ENCODE measurements around the gene ATP9A. TPM values are rescaled to one million over a fixed set of nuclear protein-coding genes. Genes with fewer than 3 reads are reported as not detected.

ATP9A gene
- total and polyA plus RNA-seq, 2 of the 4 experiments (the other 2 are of a cell fraction) = 10.6 to 22.4 TPM

GRCh38 chr20:51650685-51651134, 117.5 kb downstream of the ATP9A start:
- dilution Hi-C loops (cut with HindIII; ENCODE audit: low sequenced_read_pairs, unreplicated experiment) = no loop called here
- peak overlapping the region; percentile 7; the same call in 1 of the 2 replicates for H3K4me2 ChIP-seq (ENCODE audit: low read depth, low read length)

More at GRCh38 chr20:51650685-51651134, 117.5 kb downstream of the ATP9A start:
- H2BK15ac ChIP-seq (ENCODE audit: low read depth, low read length) = 0 out of 3 replicates have a peak overlapping the region, but pooled peaks have one; percentile 29
- peak; percentile 78 for DNase-seq
- intact Hi-C loops (cut with micrococcal nuclease) (no loop called here), in situ Hi-C loops (cut with MboI; ENCODE audit: low sequenced_read_pairs) (no loop called here)
- peak overlapping the region; percentile 1; the same call in 1 of the 2 replicates for H4K5ac ChIP-seq (ENCODE audit: low read depth, low read length)
- peak; percentile 69 for ATAC-seq (ENCODE audit: low read depth)
- peaks cover 4% of the 10 kb centered on the region for H3K9me1 ChIP-seq (ENCODE audit: insufficient read depth, low read length)
- peaks cover 2 to 32% of the 10 kb centered on the region in 2 experiments; a peak in 2 of 4 replicates for H3K79me1 ChIP-seq (ENCODE audit: low read depth in 1 of 2, low read length in 2 of 2)
- no peak overlapping the region for H3K27ac ChIP-seq (ENCODE audit: insufficient read depth, low read length)
- no CpG with 5 or more reads among the region's 5 CpGs for WGBS, 2 experiments (ENCODE audit: extremely low coverage in 2 of 2, insufficient read length in 1 of 2)
- no peaks in the 10 kb centered on the region; the same call in 1 of the 2 replicates for H4K20me1 ChIP-seq (ENCODE audit: insufficient read depth, low read length)
- no peak overlapping the region for H2AK9ac ChIP-seq (replicated peaks; ENCODE audit: low read depth, low read length, poor library complexity)
- peak overlapping the region; percentile 45; the same call in 1 of the 2 replicates for H3K4ac ChIP-seq (ENCODE audit: low read depth, low read length)
- H2AK5ac ChIP-seq (ENCODE audit: low read depth, low read length) = peak overlapping the region; percentile 81
- H3K36me3 ChIP-seq (ENCODE audit: control insufficient read depth, insufficient read depth, low read length) = peaks cover 7% of the 10 kb centered on the region; the same call in 1 of the 2 replicates
- peaks cover 3% of the 10 kb centered on the region; the same call in 1 of the 2 replicates for H3K4me1 ChIP-seq (ENCODE audit: control insufficient read depth, insufficient read depth, low read length)
- 0 out of 2 replicates have a peak overlapping the region, but pooled peaks have one; percentile 46 for H2BK20ac ChIP-seq (ENCODE audit: low read depth, low read length)
- peak overlapping the region; percentile 20; the same call in 1 of the 2 replicates for H3K23ac ChIP-seq (ENCODE audit: low read depth, low read length)
- peak overlapping the region; percentile 33 for H2BK120ac ChIP-seq (ENCODE audit: low read depth, low read length)
- no peak overlapping the region for H2AFZ ChIP-seq (replicated peaks; ENCODE audit: low read length, poor library complexity)
- no peak overlapping the region for H3K4me3 ChIP-seq (ENCODE audit: insufficient read depth, low read depth, low read length)
- no peaks in the 10 kb centered on the region for H3K9me3 ChIP-seq (ENCODE audit: control insufficient read depth, insufficient read depth, low read length)
- peak overlapping the region; percentile 5 to 68; a peak in 1 of 4 replicates for H4K8ac ChIP-seq (ENCODE audit: low read depth in 2 of 2, low read length in 2 of 2)
- peak overlapping the region; percentile 50 for H3K14ac ChIP-seq (replicated peaks; ENCODE audit: low read depth, low read length)
- H3K27me3 ChIP-seq (ENCODE audit: control insufficient read depth, insufficient read depth, low read length) = no peaks in the 10 kb centered on the region
- CTCF ChIA-PET = no interaction called here
- TF ChIP-seq, protein P1, sequence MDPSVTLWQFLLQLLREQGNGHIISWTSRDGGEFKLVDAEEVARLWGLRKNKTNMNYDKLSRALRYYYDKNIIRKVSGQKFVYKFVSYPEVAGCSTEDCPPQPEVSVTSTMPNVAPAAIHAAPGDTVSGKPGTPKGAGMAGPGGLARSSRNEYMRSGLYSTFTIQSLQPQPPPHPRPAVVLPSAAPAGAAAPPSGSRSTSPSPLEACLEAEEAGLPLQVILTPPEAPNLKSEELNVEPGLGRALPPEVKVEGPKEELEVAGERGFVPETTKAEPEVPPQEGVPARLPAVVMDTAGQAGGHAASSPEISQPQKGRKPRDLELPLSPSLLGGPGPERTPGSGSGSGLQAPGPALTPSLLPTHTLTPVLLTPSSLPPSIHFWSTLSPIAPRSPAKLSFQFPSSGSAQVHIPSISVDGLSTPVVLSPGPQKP (IDR thresholded peaks at IDR 0.05; ENCODE audit: borderline replicate concordance, low read depth, low read length) = no peak
- TF ChIP-seq CEBPB (IDR thresholded peaks at IDR 0.05; ENCODE audit: low read depth, low read length) (peak; percentile 51), NFE2L2 (IDR thresholded peaks at IDR 0.05; ENCODE audit: low read depth, low read length) (peak; percentile 48), POLR2A (IDR thresholded peaks at IDR 0.05; ENCODE audit: low read depth, low read length) (no peak), CHD1 (IDR thresholded peaks at IDR 0.05; ENCODE audit: low read depth, low read length) (no peak), FOS (IDR thresholded peaks at IDR 0.05; ENCODE audit: low read depth, low read length) (no peak), SMC3 (IDR thresholded peaks at IDR 0.05; ENCODE audit: low read depth, low read length) (no peak), RCOR1 (IDR thresholded peaks at IDR 0.05; ENCODE audit: insufficient replicate concordance, low read length) (no peak), MXI1 (IDR thresholded peaks at IDR 0.05; ENCODE audit: borderline replicate concordance, low read depth, low read length) (peak; percentile 37; the same call in 1 of the 2 replicates), RAD21 (IDR thresholded peaks at IDR 0.05; ENCODE audit: low read length) (no peak), MAZ (IDR thresholded peaks at IDR 0.05; ENCODE audit: borderline replicate concordance, low read depth, low read length) (no peak), MAFK (IDR thresholded peaks at IDR 0.05; ENCODE audit: low read depth, low read length) (no peak), BHLHE40 (IDR thresholded peaks at IDR 0.05; ENCODE audit: low read depth, low read length) (no peak), RFX5 (IDR thresholded peaks at IDR 0.05; ENCODE audit: low read depth, low read length) (no peak)
- TF ChIP-seq, protein P2, sequence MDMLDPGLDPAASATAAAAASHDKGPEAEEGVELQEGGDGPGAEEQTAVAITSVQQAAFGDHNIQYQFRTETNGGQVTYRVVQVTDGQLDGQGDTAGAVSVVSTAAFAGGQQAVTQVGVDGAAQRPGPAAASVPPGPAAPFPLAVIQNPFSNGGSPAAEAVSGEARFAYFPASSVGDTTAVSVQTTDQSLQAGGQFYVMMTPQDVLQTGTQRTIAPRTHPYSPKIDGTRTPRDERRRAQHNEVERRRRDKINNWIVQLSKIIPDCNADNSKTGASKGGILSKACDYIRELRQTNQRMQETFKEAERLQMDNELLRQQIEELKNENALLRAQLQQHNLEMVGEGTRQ (IDR thresholded peaks at IDR 0.05; ENCODE audit: low read depth, low read length) = no peak
- TF ChIP-seq, protein P3, sequence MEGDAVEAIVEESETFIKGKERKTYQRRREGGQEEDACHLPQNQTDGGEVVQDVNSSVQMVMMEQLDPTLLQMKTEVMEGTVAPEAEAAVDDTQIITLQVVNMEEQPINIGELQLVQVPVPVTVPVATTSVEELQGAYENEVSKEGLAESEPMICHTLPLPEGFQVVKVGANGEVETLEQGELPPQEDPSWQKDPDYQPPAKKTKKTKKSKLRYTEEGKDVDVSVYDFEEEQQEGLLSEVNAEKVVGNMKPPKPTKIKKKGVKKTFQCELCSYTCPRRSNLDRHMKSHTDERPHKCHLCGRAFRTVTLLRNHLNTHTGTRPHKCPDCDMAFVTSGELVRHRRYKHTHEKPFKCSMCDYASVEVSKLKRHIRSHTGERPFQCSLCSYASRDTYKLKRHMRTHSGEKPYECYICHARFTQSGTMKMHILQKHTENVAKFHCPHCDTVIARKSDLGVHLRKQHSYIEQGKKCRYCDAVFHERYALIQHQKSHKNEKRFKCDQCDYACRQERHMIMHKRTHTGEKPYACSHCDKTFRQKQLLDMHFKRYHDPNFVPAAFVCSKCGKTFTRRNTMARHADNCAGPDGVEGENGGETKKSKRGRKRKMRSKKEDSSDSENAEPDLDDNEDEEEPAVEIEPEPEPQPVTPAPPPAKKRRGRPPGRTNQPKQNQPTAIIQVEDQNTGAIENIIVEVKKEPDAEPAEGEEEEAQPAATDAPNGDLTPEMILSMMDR (conservative IDR thresholded peaks at IDR 0.05; ENCODE audit: low read depth, low read length) = no peak
- H3K18ac ChIP-seq (ENCODE audit: low read depth, low read length) = peak overlapping the region; percentile 79; the same call in 1 of the 2 replicates
- H4K91ac ChIP-seq (ENCODE audit: insufficient read depth, low read depth, low read length) = no peak overlapping the region; the same call in 1 of the 2 replicates
- H3K56ac ChIP-seq (ENCODE audit: extremely low read depth, insufficient read depth, low read length) = no peak overlapping the region
- no peak overlapping the region for H3K9ac ChIP-seq (ENCODE audit: low read depth, low read length)
- POLR2A ChIA-PET (ENCODE audit: unreplicated experiment) = no interaction called here
- BruUV-seq (replicated peaks) = no TSS peak
- peak overlapping the region; percentile 69 for H2BK5ac ChIP-seq (ENCODE audit: low read depth, low read length, poor library complexity, severe bottlenecking)
